ENCODE measurements around the gene KRTAP9-8.
"Not testable (repeated sequence)": the region's sequence is repeated elsewhere in the genome, so short reads cannot be mapped to it uniquely, and the experiment has no call there.

Gene KRTAP9-8

GRCh38 chr17:41246995-41247787 lies 9.4 kb downstream of the KRTAP9-8 start:
- no CpG with 5 or more reads among the region's 2 CpGs for WGBS (ENCODE audit: extremely low coverage, insufficient coverage, low lambda C conversion rate)
- H3K18ac ChIP-seq (ENCODE audit: low read length); H3K79me1 ChIP-seq (ENCODE audit: low read length); H3K4ac ChIP-seq (ENCODE audit: low read depth, low read length); H3K27ac ChIP-seq (ENCODE audit: low read depth, low read length); H2BK15ac ChIP-seq (replicated peaks; ENCODE audit: low read depth); DNase-seq; H3K27me3 ChIP-seq (ENCODE audit: insufficient read depth, low read length, poor library complexity); H3K4me1 ChIP-seq (ENCODE audit: control insufficient read depth, low read depth, low read length); H2BK5ac ChIP-seq (ENCODE audit: low read length); H3K79me2 ChIP-seq (ENCODE audit: control insufficient read depth, insufficient read depth, low read length); H4K5ac ChIP-seq (ENCODE audit: low read length); H2AK5ac ChIP-seq (ENCODE audit: low read length); H2BK120ac ChIP-seq (ENCODE audit: low read depth, low read length); H3K36me3 ChIP-seq (ENCODE audit: control insufficient read depth, insufficient read depth, low read length); H3K23ac ChIP-seq (ENCODE audit: low read length); H3K4me3 ChIP-seq (ENCODE audit: low read length); H3K4me2 ChIP-seq (ENCODE audit: low read length); H4K8ac ChIP-seq (ENCODE audit: low read depth, low read length); H3K56ac ChIP-seq (ENCODE audit: low read length); H3K9ac ChIP-seq (ENCODE audit: low read length): not testable (repeated sequence)

- H2BK5ac ChIP-seq (ENCODE audit: low read length); H3K9ac ChIP-seq (ENCODE audit: low read length); DNase-seq; H3K79me1 ChIP-seq (ENCODE audit: low read length); H3K23ac ChIP-seq (ENCODE audit: low read length); H3K4ac ChIP-seq (ENCODE audit: low read depth, low read length); H3K4me3 ChIP-seq (ENCODE audit: low read length); H3K4me1 ChIP-seq (ENCODE audit: control insufficient read depth, low read depth, low read length); H4K5ac ChIP-seq (ENCODE audit: low read length); H3K56ac ChIP-seq (ENCODE audit: low read length); H3K79me2 ChIP-seq (ENCODE audit: control insufficient read depth, insufficient read depth, low read length); H2BK120ac ChIP-seq (ENCODE audit: low read depth, low read length); H4K8ac ChIP-seq (ENCODE audit: low read depth, low read length); H3K4me2 ChIP-seq (ENCODE audit: low read length); H2AK5ac ChIP-seq (ENCODE audit: low read length); H3K36me3 ChIP-seq (ENCODE audit: control insufficient read depth, insufficient read depth, low read length); H2BK15ac ChIP-seq (replicated peaks; ENCODE audit: low read depth); H3K18ac ChIP-seq (ENCODE audit: low read length); H3K27me3 ChIP-seq (ENCODE audit: insufficient read depth, low read length, poor library complexity); H3K27ac ChIP-seq (ENCODE audit: low read depth, low read length): not testable (repeated sequence)
- no CpG with 5 or more reads among the region's 2 CpGs for WGBS (ENCODE audit: extremely low coverage, insufficient coverage, low lambda C conversion rate)
Observed at GRCh38 chr17:41249637-41250240, 11.9 kb downstream of the KRTAP9-8 start, which contains the start of gene KRTAP9-4. KRTAP9-4 (plus strand) TSS chr17:41249687; CDS start chr17:41249721, 34 bp downstream.

- Histone ChIP-seq H3K23ac (ENCODE audit: low read length) (no peak overlapping the region), H3K27ac (ENCODE audit: low read depth, low read length) (no peak overlapping the region), H3K4ac (ENCODE audit: low read depth, low read length) (no peak overlapping the region), H3K56ac (ENCODE audit: low read length) (no peak overlapping the region), H2BK120ac (ENCODE audit: low read depth, low read length) (no peak overlapping the region), H3K4me2 (ENCODE audit: low read length) (no peak overlapping the region), H3K79me1 (ENCODE audit: low read length) (no peaks in the 10 kb centered on the region), H3K27me3 (ENCODE audit: insufficient read depth, low read length, poor library complexity) (no peaks in the 10 kb centered on the region), H3K4me1 (ENCODE audit: control insufficient read depth, low read depth, low read length) (no peaks in the 10 kb centered on the region), H3K18ac (ENCODE audit: low read length) (no peak overlapping the region), H2BK5ac (ENCODE audit: low read length) (no peak overlapping the region), H3K79me2 (ENCODE audit: control insufficient read depth, insufficient read depth, low read length) (no peaks in the 10 kb centered on the region), H3K36me3 (ENCODE audit: control insufficient read depth, insufficient read depth, low read length) (no peaks in the 10 kb centered on the region), H4K5ac (ENCODE audit: low read length) (no peak overlapping the region), H2BK15ac (replicated peaks; ENCODE audit: low read depth) (no peak overlapping the region), H3K9ac (ENCODE audit: low read length) (no peak overlapping the region), H4K8ac (ENCODE audit: low read depth, low read length) (no peak overlapping the region), H2AK5ac (ENCODE audit: low read length) (no peak overlapping the region), H3K4me3 (ENCODE audit: low read length) (no peak overlapping the region)
- WGBS (ENCODE audit: extremely low coverage, insufficient coverage, low lambda C conversion rate), result no CpG with 5 or more reads among the region's 1 CpG
- DNase-seq, result no peak
Observed at GRCh38 chr17:41251261-41251660, 13.5 kb downstream of the KRTAP9-8 start.

GRCh38 chr17:41254861-41255260 lies 17.1 kb downstream of the KRTAP9-8 start:
- H4K5ac ChIP-seq (ENCODE audit: low read length), result no peak overlapping the region
- H3K36me3 ChIP-seq (ENCODE audit: control insufficient read depth, insufficient read depth, low read length), result no peaks in the 10 kb centered on the region
- no peak overlapping the region for H2BK5ac ChIP-seq (ENCODE audit: low read length)
- H2BK120ac ChIP-seq (ENCODE audit: low read depth, low read length), result no peak overlapping the region
- no peaks in the 10 kb centered on the region for H3K27me3 ChIP-seq (ENCODE audit: insufficient read depth, low read length, poor library complexity)
- no peak overlapping the region for H3K4ac ChIP-seq (ENCODE audit: low read depth, low read length)
- no peaks in the 10 kb centered on the region for H3K79me1 ChIP-seq (ENCODE audit: low read length)
- no peak overlapping the region for H2AK5ac ChIP-seq (ENCODE audit: low read length)
- no peak overlapping the region for H3K18ac ChIP-seq (ENCODE audit: low read length)
- H2BK15ac ChIP-seq (replicated peaks; ENCODE audit: low read depth), result no peak overlapping the region
- H3K9ac ChIP-seq (ENCODE audit: low read length), result no peak overlapping the region
- H3K4me3 ChIP-seq (ENCODE audit: low read length), result no peak overlapping the region
- H3K79me2 ChIP-seq (ENCODE audit: control insufficient read depth, insufficient read depth, low read length), result no peaks in the 10 kb centered on the region
- no peaks in the 10 kb centered on the region for H3K4me1 ChIP-seq (ENCODE audit: control insufficient read depth, low read depth, low read length)
- DNase-seq, result no peak
- no peak overlapping the region for H3K56ac ChIP-seq (ENCODE audit: low read length)
- H4K8ac ChIP-seq (ENCODE audit: low read depth, low read length), result no peak overlapping the region
- no peak overlapping the region for H3K23ac ChIP-seq (ENCODE audit: low read length)
- no peak overlapping the region for H3K4me2 ChIP-seq (ENCODE audit: low read length)
- no CpG with 5 or more reads among the region's 1 CpG for WGBS (ENCODE audit: extremely low coverage, insufficient coverage, low lambda C conversion rate)
- no peak overlapping the region for H3K27ac ChIP-seq (ENCODE audit: low read depth, low read length)

- not testable (repeated sequence) for H3K27ac ChIP-seq (ENCODE audit: low read depth, low read length); H2BK120ac ChIP-seq (ENCODE audit: low read depth, low read length); H3K9ac ChIP-seq (ENCODE audit: low read length); H3K18ac ChIP-seq (ENCODE audit: low read length); H3K4me1 ChIP-seq (ENCODE audit: control insufficient read depth, low read depth, low read length); H3K79me1 ChIP-seq (ENCODE audit: low read length); H3K4me3 ChIP-seq (ENCODE audit: low read length); H3K56ac ChIP-seq (ENCODE audit: low read length); H3K23ac ChIP-seq (ENCODE audit: low read length); H3K4me2 ChIP-seq (ENCODE audit: low read length); H3K79me2 ChIP-seq (ENCODE audit: control insufficient read depth, insufficient read depth, low read length); DNase-seq; H2BK15ac ChIP-seq (replicated peaks; ENCODE audit: low read depth); H3K36me3 ChIP-seq (ENCODE audit: control insufficient read depth, insufficient read depth, low read length); H4K8ac ChIP-seq (ENCODE audit: low read depth, low read length); H3K4ac ChIP-seq (ENCODE audit: low read depth, low read length); H2BK5ac ChIP-seq (ENCODE audit: low read length); H3K27me3 ChIP-seq (ENCODE audit: insufficient read depth, low read length, poor library complexity); H2AK5ac ChIP-seq (ENCODE audit: low read length); H4K5ac ChIP-seq (ENCODE audit: low read length)
- no CpG with 5 or more reads among the region's 5 CpGs for WGBS (ENCODE audit: extremely low coverage, insufficient coverage, low lambda C conversion rate)
Observed at GRCh38 chr17:41255381-41256290, 17.8 kb downstream of the KRTAP9-8 start, which contains the start of gene KRTAP9-9. KRTAP9-9 (plus strand) TSS chr17:41255384.
